HepG2 (cell line): Measurements from ENCODE around the gene GNAL. TPM values are rescaled to one million over a fixed set of nuclear protein-coding genes. Genes with fewer than 3 reads are reported as not detected.

Experiments
- ATAC-seq: fragments of 200-7000 bp; cut with Tn5 transposase; 3 replicates; pipeline ENCODE4 v1.9.1; 2020; ENCODE audit warnings: mild to moderate bottlenecking, moderate library complexity
- BruUV-seq: library from RNA; stranded (reverse); fragments of 400-500 nt; replicated peaks from 2 replicates; lab custom pipeline; 2021; lab: Mats Ljungman, UMichigan
- CTCF ChIA-PET: fragments of 300-600 bp; formaldehyde crosslinking; extraction: SDS; loops from one replicate; lab custom pipeline; 2021; ENCODE audit warnings: low total read pairs, inconsistent platforms, low intra/inter-chr PET ratio; lab: Yijun Ruan, JAX
- POLR2A ChIA-PET: fragments of 350-600 bp; sonication (Branson Sonifier 250); formaldehyde crosslinking; loops from one replicate; lab custom pipeline; 2020; ENCODE audit warnings: antibody characterized with exemption, inconsistent platforms; lab: Yijun Ruan, JAX
- DNase-seq: peaks from one replicate; pipeline ENCODE4 v3.0.0-alpha.2; 2015; ENCODE audit warnings: low spot score
- FAIRE-seq: peaks from 3 replicates; lab custom pipeline; 2011; peaks lifted over from hg19 to GRCh38; lab: Jason Lieb, UNC
- H2AFZ ChIP-seq: one replicate; pipeline ENCODE4 v1.6.1; 2011; ENCODE audit warnings: low read length, inconsistent platforms
- H3K27ac ChIP-seq: fragments of 300-600 bp; 3 replicates; pipeline ENCODE4 v1.8.0; 2011; ENCODE audit warnings: mixed run types, mild to moderate bottlenecking, mixed read lengths, low read length, inconsistent platforms; ENCODE audit not compliant: insufficient read depth; ENCODE audit errors: extremely low read length
- H3K27me3 ChIP-seq, 2 experiments: fragments of 200-600 bp in 1 of 2; 2 replicates in 1 of 2; 3 replicates in 1 of 2; pipeline versions ENCODE4 v1.6.0 to v1.8.0; 2011; ENCODE audit warnings: low read length in 2 of 2, mild to moderate bottlenecking in 2 of 2, moderate library complexity in 2 of 2, inconsistent platforms in 1 of 2; ENCODE audit not compliant: insufficient read depth in 2 of 2, control insufficient read depth in 1 of 2
- H3K36me3 ChIP-seq, 2 experiments: fragments of 200-600 bp in 1 of 2; replicated peaks in 1 of 2; 2 replicates in 1 of 2; 3 replicates in 1 of 2; pipeline versions ENCODE4 v1.5.1 to v1.8.0; 2011; ENCODE audit warnings: low read length in 2 of 2, inconsistent platforms in 1 of 2; ENCODE audit not compliant: insufficient read depth in 2 of 2, control insufficient read depth in 1 of 2
- H3K4me1 ChIP-seq: 2 replicates; pipeline ENCODE4 v1.5.1; 2012; ENCODE audit warnings: low read length, inconsistent platforms; ENCODE audit not compliant: insufficient read depth
- H3K4me2 ChIP-seq: 2 replicates; pipeline ENCODE4 v1.6.0; 2011; ENCODE audit warnings: low read depth, low read length, inconsistent platforms
- H3K4me3 ChIP-seq, 3 experiments: fragments of 200-600 bp in 1 of 3; sonication (generic), shearing (Covaris generic) in 1 of 3; replicated peaks in 1 of 3; 2 replicates each; pipeline ENCODE4 v1.5.1; 2011 to 2016; ENCODE audit warnings: low read length in 3 of 3, inconsistent platforms in 2 of 3, low read depth in 2 of 3, mild to moderate bottlenecking in 2 of 3, control low read depth in 1 of 3, mixed read lengths in 1 of 3; ENCODE audit not compliant: insufficient read depth in 1 of 3
- H3K79me2 ChIP-seq: one replicate; pipeline ENCODE4 v1.6.1; 2011; ENCODE audit warnings: low read length, inconsistent platforms; ENCODE audit not compliant: insufficient read depth
- H3K9ac ChIP-seq: 2 replicates; pipeline ENCODE4 v1.6.0; 2011; ENCODE audit warnings: mild to moderate bottlenecking, low read depth, low read length, inconsistent platforms; ENCODE audit not compliant: insufficient read depth
- H3K9me3 ChIP-seq: 2 replicates; pipeline ENCODE4 v1.5.1; 2012; ENCODE audit warnings: mild to moderate bottlenecking, low read length
- H4K20me1 ChIP-seq: 2 replicates; pipeline ENCODE4 v1.6.0; 2011; ENCODE audit warnings: inconsistent platforms, mild to moderate bottlenecking, low read length, moderate library complexity; ENCODE audit not compliant: insufficient read depth
- ATF7 ChIP-seq, 2 experiments: fragments of 450-650 bp in 1 of 2; sonication (generic) in 1 of 2; formaldehyde crosslinking in 1 of 2; IDR thresholded peaks; 2 replicates each; pipeline versions ENCODE4 v1.4.0 to v1.6.1; 2016 to 2020; ENCODE audit warnings: antibody characterized with exemption in 1 of 2, mild to moderate bottlenecking in 1 of 2, missing genetic modification reagents in 1 of 2
- FOXO1 ChIP-seq: sonication (generic); formaldehyde crosslinking; IDR thresholded peaks from 2 replicates; pipeline ENCODE4 v1.4.0; 2020; ENCODE audit warnings: missing genetic modification reagents
- HOXA7 ChIP-seq: sonication (generic); formaldehyde crosslinking; IDR thresholded peaks from 2 replicates; pipeline ENCODE4 v1.8.1; 2022; ENCODE audit warnings: mild to moderate bottlenecking, missing genetic modification reagents, moderate library complexity
- JARID2 ChIP-seq: sonication (generic); formaldehyde crosslinking; IDR thresholded peaks from 2 replicates; pipeline ENCODE4 v1.8.1; 2023; ENCODE audit warnings: missing genetic modification reagents, inconsistent platforms; ENCODE audit not compliant: insufficient replicate concordance
- KDM5A ChIP-seq: fragments of 200-600 bp; sonication (generic); IDR thresholded peaks from 2 replicates; pipeline ENCODE4 v1.7.0; 2018; ENCODE audit warnings: antibody characterized with exemption, mild to moderate bottlenecking, low read length, borderline replicate concordance
- KLF13 ChIP-seq: sonication (generic); formaldehyde crosslinking; IDR thresholded peaks from 2 replicates; pipeline ENCODE4 v1.4.0; 2020; ENCODE audit warnings: mild to moderate bottlenecking, missing genetic modification reagents
- NBN ChIP-seq: fragments of 450-650 bp; conservative IDR thresholded peaks from 2 replicates; pipeline ENCODE4 v1.6.1; 2017
- NFYC ChIP-seq: IDR thresholded peaks from 2 replicates; pipeline ENCODE4 v1.6.1; 2016; ENCODE audit warnings: missing genetic modification reagents, missing compliant biosample characterization
- NR2C2 ChIP-seq: sonication (generic); formaldehyde crosslinking; IDR thresholded peaks from 2 replicates; pipeline ENCODE4 v1.4.0; 2020; ENCODE audit warnings: missing genetic modification reagents, mild to moderate bottlenecking, moderate library complexity, borderline replicate concordance
- RAD51 ChIP-seq: fragments of 450-650 bp; IDR thresholded peaks from 2 replicates; pipeline ENCODE4 v1.6.1; 2016; ENCODE audit warnings: borderline replicate concordance
- REST ChIP-seq, 2 experiments: IDR thresholded peaks; 2 replicates each; pipeline ENCODE4 v1.6.1; 2011 to 2012; ENCODE audit warnings: low read length in 2 of 2, borderline replicate concordance in 1 of 2, low read depth in 1 of 2, mild to moderate bottlenecking in 1 of 2, moderate library complexity in 1 of 2
- RFX5 ChIP-seq: IDR thresholded peaks from 2 replicates; pipeline ENCODE4 v1.6.1; 2011; ENCODE audit warnings: low read depth, low read length, improper control_type of control experiment
- U2AF1 ChIP-seq: fragments of 200-400 bp; formaldehyde crosslinking; optimal IDR thresholded peaks from 2 replicates; pipeline ENCODE3; 2017; ENCODE audit warnings: mild to moderate bottlenecking, low read depth, low read length
- YEATS2 ChIP-seq: sonication (generic); formaldehyde crosslinking; IDR thresholded peaks from 2 replicates; pipeline ENCODE4 v1.4.0; 2020; ENCODE audit warnings: missing genetic modification reagents, borderline replicate concordance
- ZNF883 ChIP-seq: sonication (generic); formaldehyde crosslinking; IDR thresholded peaks from 2 replicates; pipeline ENCODE4 v1.5.1; 2020; ENCODE audit warnings: mild to moderate bottlenecking, missing genetic modification reagents; ENCODE audit errors: not compliant biosample characterization
- WGBS: methylation state at CpG from one replicate; pipeline ENCODE4 v1.1.6; 2017; ENCODE audit warnings: low lambda C conversion rate; 5-methylcytosine and 5-hydroxymethylcytosine counted together
- in situ Hi-C: cut with HindIII; loops from 2 replicates; pipeline ENCODE4 v1.10.0; 2017; ENCODE audit warnings: low pct_unique_long_range_greater_than_20kb; ENCODE audit not compliant: extremely low pct_ligation_motif_present
- intact Hi-C: fragments of 100-400 bp; cut with micrococcal nuclease; formaldehyde crosslinking; loops from one replicate; pipeline ENCODE4 v1.10.0; 2022; ENCODE audit not compliant: unreplicated experiment
- polyA plus RNA-seq, 8 experiments: library from polyadenylated mRNA; depleted of rRNA in 3 of 8; stranded (reverse) in 7 of 8; unstranded in 1 of 8; fragments of >200 nt; fragmentation: Illumina TruSeq in 4 of 8; extraction: Trizol in 4 of 8; gene quantifications; 2 replicates each; pipeline versions ENCODE4 v1.2.1 to v1.2.3, GENCODE V29; 2011 to 2016; ENCODE audit warnings: low read depth in 4 of 8, missing spikeins in 1 of 8, mixed read lengths in 1 of 8; ENCODE audit not compliant: insufficient read depth in 1 of 8
- total RNA-seq, 5 experiments: library from RNA; depleted of rRNA; stranded (reverse); fragments of >200 nt; fragmentation: Illumina TruSeq; extraction: Trizol; gene quantifications; 2 replicates each; pipeline ENCODE4 v1.2.3, GENCODE V29; 2016; ENCODE audit warnings: low read depth in 1 of 5

The GNAL gene
- total and polyA plus RNA-seq, 2 of the 13 experiments (the other 11 are each of a cell fraction or from before 2014, with no cell fraction given) = 0.87 to 1.4 TPM

GRCh38 chr18:11747731-11748130 is 58.7 kb downstream of the GNAL start (continued):
- TF ChIP-seq NBN (no peak), U2AF1 (no peak), KLF13 (CRISPR knock-in tag) (no peak), KDM5A (no peak), NR2C2 (CRISPR knock-in tag) (no peak), REST (IDR thresholded peaks at IDR 0.05; ENCODE audit: borderline replicate concordance in 1 of 2, low read depth in 1 of 2, low read length in 2 of 2) (no peak)

GRCh38 chr18:11749305-11749704 is 60.2 kb downstream of the GNAL start:
- H3K79me2 ChIP-seq = no peaks in the 10 kb centered on the region
- no peaks in the 10 kb centered on the region for H3K36me3 ChIP-seq
- no peak overlapping the region for H3K4me3 ChIP-seq
- no peak for DNase-seq
- H4K20me1 ChIP-seq = no peaks in the 10 kb centered on the region
- H3K9me3 ChIP-seq = no peaks in the 10 kb centered on the region
- no peak for ATAC-seq
- H3K27me3 ChIP-seq = peaks cover 2 to 16% of the 10 kb centered on the region in 2 experiments; a peak in 3 of 5 replicates
- no peak for FAIRE-seq
- H3K4me1 ChIP-seq = no peaks in the 10 kb centered on the region
- H3K9ac ChIP-seq = no peak overlapping the region
- 46% methylated on average over 8 of the region's 8 CpGs for WGBS
- intact Hi-C loops = loop anchor here (10.0 kb wide), 1 partner anchor 95 kb away; no protein-coding TSS in a partner anchor
- no TSS peak for BruUV-seq
- no peak overlapping the region for H2AFZ ChIP-seq
- ChIA-PET CTCF (no interaction called here), POLR2A (no interaction called here)
- no peak overlapping the region for H3K27ac ChIP-seq
- in situ Hi-C loops = loop anchor here (5.0 kb wide), 1 partner anchor 128 kb away; no protein-coding TSS in a partner anchor
- H3K4me2 ChIP-seq = no peak overlapping the region
- TF ChIP-seq YEATS2 (CRISPR knock-in tag) (no peak), RAD51 (no peak), HOXA7 (CRISPR knock-in tag) (no peak), FOXO1 (CRISPR knock-in tag) (no peak), ZNF883 (CRISPR knock-in tag) (no peak), NFYC (CRISPR knock-in tag) (no peak), RFX5 (no peak), ATF7 (IDR thresholded peaks at IDR 0.05) (peak; percentile 97), ATF7 (CRISPR knock-in tag; IDR thresholded peaks at IDR 0.05) (no peak), JARID2 (no peak)
